Trophoblast cell (in vitro differentiated cells and primary cell): ENCODE results near the gene TBC1D13.

Experiments used
- DNase-seq, 2 donors: peaks; one replicate each; pipeline ENCODE4 v3.0.0-alpha.2; 2016
- H2AFZ ChIP-seq: 2 replicates; pipeline ENCODE4 v1.6.1; 2013; ENCODE audit warnings: low read length, moderate library complexity, mild to moderate bottlenecking; ENCODE audit not compliant: insufficient read depth, poor library complexity
- H2AK5ac ChIP-seq: 2 replicates; pipeline ENCODE4 v1.6.1; 2013; ENCODE audit warnings: mild to moderate bottlenecking, low read length
- H2BK120ac ChIP-seq: 2 replicates; pipeline ENCODE4 v1.6.1; 2013; ENCODE audit warnings: low read length, mild to moderate bottlenecking, moderate library complexity; ENCODE audit not compliant: insufficient read depth, poor library complexity
- H2BK12ac ChIP-seq: 2 replicates; pipeline ENCODE4 v1.6.1; 2013; ENCODE audit warnings: mild to moderate bottlenecking, low read length, moderate library complexity
- H2BK5ac ChIP-seq: 2 replicates; pipeline ENCODE4 v1.6.1; 2013; ENCODE audit warnings: low read length, low read depth, moderate library complexity, mild to moderate bottlenecking; ENCODE audit not compliant: poor library complexity
- H3K14ac ChIP-seq: 2 replicates; pipeline ENCODE4 v1.6.1; 2013; ENCODE audit warnings: mild to moderate bottlenecking, low read length
- H3K18ac ChIP-seq: 2 replicates; pipeline ENCODE4 v1.6.1; 2013; ENCODE audit warnings: mild to moderate bottlenecking, low read length
- H3K23ac ChIP-seq: 2 replicates; pipeline ENCODE4 v1.6.1; 2013; ENCODE audit warnings: low read length
- H3K27ac ChIP-seq: 2 replicates; pipeline ENCODE4 v1.5.1; 2013; ENCODE audit warnings: low read depth, mild to moderate bottlenecking, inconsistent platforms, low read length, moderate library complexity
- H3K27me3 ChIP-seq: 2 replicates; pipeline ENCODE4 v1.6.1; 2013; ENCODE audit warnings: inconsistent platforms, mild to moderate bottlenecking, low read length, moderate library complexity; ENCODE audit not compliant: insufficient read depth
- H3K36me3 ChIP-seq, 2 experiments: 1 replicate in 1 of 2; 2 replicates in 1 of 2; pipeline ENCODE4 v1.6.1; 2013; ENCODE audit warnings: low read length in 2 of 2, mild to moderate bottlenecking in 2 of 2, moderate library complexity in 1 of 2; ENCODE audit not compliant: insufficient read depth in 2 of 2, control insufficient read depth in 1 of 2
- H3K4ac ChIP-seq: 2 replicates; pipeline ENCODE4 v1.6.1; 2013; ENCODE audit warnings: low read depth, mild to moderate bottlenecking, low read length, moderate library complexity
- H3K4me1 ChIP-seq, 2 experiments: 1 replicate in 1 of 2; 2 replicates in 1 of 2; pipeline ENCODE4 v1.6.1; 2013; ENCODE audit warnings: low read length in 2 of 2, mild to moderate bottlenecking in 2 of 2, moderate library complexity in 1 of 2; ENCODE audit not compliant: insufficient read depth in 2 of 2, control insufficient read depth in 1 of 2
- H3K4me2 ChIP-seq: 2 replicates; pipeline ENCODE4 v1.6.1; 2013; ENCODE audit warnings: inconsistent platforms, mild to moderate bottlenecking, low read length, moderate library complexity
- H3K4me3 ChIP-seq: 2 replicates; pipeline ENCODE4 v1.5.1; 2013; ENCODE audit warnings: mild to moderate bottlenecking, low read depth, low read length, inconsistent platforms
- H3K79me1 ChIP-seq: one replicate; pipeline ENCODE4 v1.6.1; 2013; ENCODE audit warnings: low read length
- H3K79me2 ChIP-seq: 2 replicates; pipeline ENCODE4 v1.6.1; 2013; ENCODE audit warnings: low read length, mild to moderate bottlenecking; ENCODE audit not compliant: control insufficient read depth, insufficient read depth, poor library complexity
- H3K9ac ChIP-seq: 2 replicates; pipeline ENCODE4 v1.6.1; 2013; ENCODE audit warnings: mild to moderate bottlenecking, low read length
- H3K9me3 ChIP-seq: 2 replicates; pipeline ENCODE4 v1.6.1; 2013; ENCODE audit warnings: low read depth, mild to moderate bottlenecking, control low read depth, inconsistent platforms, low read length; ENCODE audit not compliant: insufficient read depth
- H4K12ac ChIP-seq: 2 replicates; pipeline ENCODE4 v1.6.1; 2013; ENCODE audit warnings: low read depth, mild to moderate bottlenecking, low read length, moderate library complexity
- H4K8ac ChIP-seq: 2 replicates; pipeline ENCODE4 v1.6.1; 2013; ENCODE audit warnings: low read depth, mild to moderate bottlenecking, low read length, moderate library complexity
- H4K91ac ChIP-seq: one replicate; pipeline ENCODE4 v1.6.1; 2013; ENCODE audit warnings: low read depth, mild to moderate bottlenecking, low read length, moderate library complexity
- WGBS: extraction: QIAGEN DNeasy Blood & Tissue Kit; methylation state at CpG from one replicate; pipeline ENCODE4 v1.1.7; 2013; ENCODE audit warnings: missing lambda C conversion rate; ENCODE audit not compliant: insufficient read length, insufficient coverage; ENCODE audit errors: extremely low coverage; 5-methylcytosine and 5-hydroxymethylcytosine counted together

The TBC1D13 gene

GRCh38 chr9:128818839-128819715 lies 32.0 kb downstream of the TBC1D13 start:
- no CpG with 5 or more reads among the region's 90 CpGs for WGBS
- Histone ChIP-seq H2AFZ (peak overlapping the region; percentile 65), H4K12ac (no peak overlapping the region), H2BK5ac (peak overlapping the region; percentile 38), H3K79me1 (peaks cover 4% of the 10 kb centered on the region), H3K4ac (no peak overlapping the region), H2BK120ac (peak overlapping the region; percentile 18), H3K9ac (peak overlapping the region; percentile 6), H3K4me2 (peak overlapping the region; percentile 93), H4K91ac (peak overlapping the region; percentile 68), H3K23ac (no peak overlapping the region), H3K4me1 (peaks cover 11 to 13% of the 10 kb centered on the region in 2 experiments), H3K4me3 (peak overlapping the region; percentile 81), H3K14ac (peak overlapping the region; percentile 55), H2AK5ac (no peak overlapping the region), H2BK12ac (no peak overlapping the region), H3K9me3 (no peaks in the 10 kb centered on the region), H3K27ac (no peak overlapping the region), H4K8ac (peak overlapping the region; percentile 40), H3K79me2 (peaks cover 1% of the 10 kb centered on the region), H3K27me3 (no peaks in the 10 kb centered on the region), H3K36me3 (peaks cover 32% of the 10 kb centered on the region in 2 experiments), H3K18ac (peak overlapping the region; percentile 56)
- DNase-seq: peak in 1 of 2 donors; percentile 39

DNA sequence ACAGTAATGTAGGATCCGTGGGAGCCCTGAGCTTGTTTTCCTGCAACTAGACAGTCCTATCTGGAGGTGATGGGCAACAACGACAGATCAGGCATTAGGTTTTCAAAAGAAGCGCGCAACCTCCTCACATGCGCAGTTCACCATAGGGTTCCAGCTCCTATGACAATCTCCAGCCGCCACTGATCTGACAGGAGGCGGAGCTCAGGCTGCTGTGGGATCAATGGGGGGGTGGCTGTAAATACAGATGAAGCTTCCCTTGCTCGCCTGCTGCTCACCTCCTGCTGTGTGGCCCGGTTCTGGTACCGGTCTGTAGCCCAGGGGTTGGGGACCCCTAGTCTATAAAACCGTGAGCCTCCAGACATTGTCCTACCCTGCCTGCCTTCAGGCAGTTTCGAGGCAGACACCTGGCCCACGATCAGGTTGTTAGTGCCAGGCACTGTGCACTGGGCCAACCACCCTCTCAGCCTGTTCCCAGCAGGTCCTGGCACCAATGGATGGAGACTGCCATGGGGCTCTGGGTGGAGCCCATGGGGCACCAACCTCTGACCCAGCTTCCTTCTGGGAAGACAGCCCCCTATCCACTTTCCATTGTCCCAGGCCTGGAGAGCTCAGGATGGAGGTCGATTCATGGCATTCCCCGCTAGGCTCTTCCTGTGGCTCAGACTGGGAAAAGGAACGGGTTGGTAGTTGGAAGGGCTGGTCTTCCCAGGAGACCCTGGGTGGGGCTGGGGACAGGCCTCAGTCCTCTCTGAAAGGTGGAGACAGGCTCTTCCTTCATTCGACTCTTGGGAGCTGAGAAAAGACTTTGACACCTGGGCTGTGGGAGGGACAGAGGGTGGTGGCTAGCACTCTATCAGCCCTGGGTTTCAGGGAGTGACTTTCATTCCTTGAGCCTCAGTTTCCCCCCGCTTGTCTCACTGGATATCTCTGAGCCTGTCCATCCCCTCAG lies 32.9 kb downstream of the TBC1D13 start:
- H2BK120ac ChIP-seq: no peak overlapping the region

DNA sequence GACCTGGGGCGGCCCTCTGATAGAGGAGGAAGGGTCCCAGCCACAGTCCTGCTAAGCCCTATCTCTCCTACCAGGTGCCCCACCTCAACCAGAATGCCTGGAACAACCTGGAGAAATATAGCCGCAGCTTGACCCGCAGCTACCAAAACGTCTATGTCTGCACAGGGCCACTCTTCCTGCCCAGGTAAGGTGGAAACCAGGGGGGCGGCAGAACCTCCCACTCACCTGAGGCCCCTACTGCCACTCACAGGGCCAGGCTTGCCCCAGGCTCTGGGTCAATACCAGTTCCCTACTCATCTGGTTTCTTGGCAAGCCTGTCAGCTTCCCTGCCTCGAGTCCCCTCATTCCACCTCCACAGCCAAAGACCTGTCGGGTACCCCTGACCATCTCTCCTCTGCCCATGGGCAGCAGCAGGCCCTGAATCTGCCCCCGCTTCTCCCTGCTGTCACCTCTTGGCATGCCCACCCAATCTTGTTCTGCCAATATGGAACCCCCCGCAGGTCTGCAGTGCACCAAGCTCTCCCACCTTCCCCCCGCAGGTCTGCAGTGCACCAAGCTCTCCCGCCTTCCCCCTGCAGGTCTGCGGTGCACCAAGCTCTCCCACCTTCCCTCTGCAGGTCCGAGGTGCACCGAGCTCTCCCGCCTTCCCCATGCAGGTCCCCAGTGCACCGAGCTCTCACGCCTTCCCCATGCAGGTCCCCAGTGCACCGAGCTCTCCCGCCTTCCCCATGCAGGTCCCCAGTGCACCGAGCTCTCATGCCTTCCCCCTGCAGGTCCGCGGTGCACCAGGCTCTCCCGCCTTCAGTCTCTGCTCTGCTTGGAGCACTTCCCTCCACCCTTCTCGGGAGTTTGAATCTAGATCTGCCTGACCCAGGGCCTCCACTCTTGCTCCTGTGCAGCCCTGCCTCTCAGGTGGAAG lies 33.9 kb downstream of the TBC1D13 start:
- H2BK120ac ChIP-seq: no peak overlapping the region
- no peak for DNase-seq
- H3K79me2 ChIP-seq: peaks cover 1% of the 10 kb centered on the region
- H4K91ac ChIP-seq: no peak overlapping the region
- H4K12ac ChIP-seq: no peak overlapping the region
- no peaks in the 10 kb centered on the region for H3K27me3 ChIP-seq
- no peak overlapping the region for H3K27ac ChIP-seq
- no peak overlapping the region for H3K4me2 ChIP-seq
- H3K36me3 ChIP-seq: peaks cover 48% of the 10 kb centered on the region in 2 experiments
- H3K4me1 ChIP-seq: peaks cover 11 to 13% of the 10 kb centered on the region in 2 experiments
- no CpG with 5 or more reads among the region's 24 CpGs for WGBS
- H3K9ac ChIP-seq: no peak overlapping the region
- no peak overlapping the region for H3K18ac ChIP-seq
- no peak overlapping the region for H2AK5ac ChIP-seq
- H3K9me3 ChIP-seq: no peaks in the 10 kb centered on the region
- peaks cover 4% of the 10 kb centered on the region for H3K79me1 ChIP-seq
- H3K23ac ChIP-seq: no peak overlapping the region
- no peak overlapping the region for H3K4me3 ChIP-seq
- no peak overlapping the region for H4K8ac ChIP-seq
- H2BK12ac ChIP-seq: no peak overlapping the region
- no peak overlapping the region for H3K14ac ChIP-seq
- no peak overlapping the region for H2AFZ ChIP-seq
- H2BK5ac ChIP-seq: no peak overlapping the region
- no peak overlapping the region for H3K4ac ChIP-seq

More for the DNA sequence above, 32.9 kb downstream of the TBC1D13 start:
- H3K4me2 ChIP-seq: no peak overlapping the region
- H2BK5ac ChIP-seq: no peak overlapping the region
- no peaks in the 10 kb centered on the region for H3K27me3 ChIP-seq
- no peak overlapping the region for H3K4ac ChIP-seq
- H3K79me1 ChIP-seq: peaks cover 4% of the 10 kb centered on the region
- no peak overlapping the region for H2BK12ac ChIP-seq
- peaks cover 1% of the 10 kb centered on the region for H3K79me2 ChIP-seq
- H4K91ac ChIP-seq: no peak overlapping the region
- no CpG with 5 or more reads among the region's 18 CpGs for WGBS
- no peak overlapping the region for H3K9ac ChIP-seq
- peak in 1 of 2 donors; percentile 69 for DNase-seq
- H2AK5ac ChIP-seq: no peak overlapping the region
- peaks cover 41% of the 10 kb centered on the region in 2 experiments for H3K36me3 ChIP-seq
- no peak overlapping the region for H2AFZ ChIP-seq
- H3K9me3 ChIP-seq: no peaks in the 10 kb centered on the region
- H3K18ac ChIP-seq: no peak overlapping the region
- H4K12ac ChIP-seq: no peak overlapping the region
- no peak overlapping the region for H3K4me3 ChIP-seq
- no peak overlapping the region for H3K14ac ChIP-seq
- peaks cover 11 to 13% of the 10 kb centered on the region in 2 experiments for H3K4me1 ChIP-seq
- no peak overlapping the region for H3K27ac ChIP-seq
- no peak overlapping the region for H4K8ac ChIP-seq
- H3K23ac ChIP-seq: no peak overlapping the region
